HL-60/S4 treated with phorbol 12-myristate 13-acetate at 8.2 ng/mL for 4 days and 3 days (cell line): ENCODE measurements around the gene LRG1.

Source experiments
- in situ Hi-C: fragments of 300-500 bp; cut with MboI; formaldehyde crosslinking; loops from 2 replicates; pipeline ENCODE4 v1.15.0; 2022; ENCODE audit warnings: low sequenced_read_pairs

Gene LRG1

GRCh38 chr19:4497770-4498389 lies 42.0 kb downstream of the LRG1 start:
- in situ Hi-C loops, result no loop called here

GRCh38 chr19:4496304-4496703 lies 43.5 kb downstream of the LRG1 start:
- in situ Hi-C loops, result no loop called here

- in situ Hi-C loops, result no loop called here
Observed at GRCh38 chr19:4495471-4495870, 44.4 kb downstream of the LRG1 start.

- in situ Hi-C loops, result no loop called here
Observed at GRCh38 chr19:4494691-4495064, 45.2 kb downstream of the LRG1 start.

- in situ Hi-C loops, result no loop called here
Observed at GRCh38 chr19:4493929-4494690, 45.7 kb downstream of the LRG1 start.

GRCh38 chr19:4493104-4493928 lies 46.5 kb downstream of the LRG1 start:
- in situ Hi-C loops, result no loop called here

GRCh38 chr19:4492337-4493103 lies 47.3 kb downstream of the LRG1 start:
- in situ Hi-C loops, result no loop called here

- in situ Hi-C loops, result no loop called here
Observed at GRCh38 chr19:4491446-4491845, 48.4 kb downstream of the LRG1 start.

- in situ Hi-C loops, result no loop called here
Observed at GRCh38 chr19:4488496-4488895, 51.3 kb downstream of the LRG1 start.

- in situ Hi-C loops, result no loop called here
Observed at GRCh38 chr19:4487572-4487971, 52.3 kb downstream of the LRG1 start.
